ENCODE measurements around the gene MRPS23.

DNA sequence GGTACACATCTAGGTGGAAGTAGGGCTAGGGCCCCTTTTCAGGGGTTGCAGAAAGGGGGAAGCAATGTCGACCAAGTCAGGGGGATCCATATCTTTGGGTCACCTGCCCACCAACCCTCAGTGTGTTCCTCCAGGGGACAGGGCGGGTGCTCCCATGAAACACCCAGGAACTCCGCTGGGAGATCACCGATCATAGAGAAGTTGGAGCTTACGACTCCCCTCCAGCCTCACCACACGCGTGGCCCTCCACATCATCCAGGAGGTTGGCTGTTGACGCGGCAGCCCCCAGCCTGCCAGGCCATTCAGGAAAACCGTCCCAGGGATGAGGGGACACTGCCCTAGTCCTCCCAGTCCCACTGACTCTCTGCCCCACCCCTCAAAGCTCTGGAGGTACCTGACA lies 17.3 kb upstream of the MRPS23 start:
- TF ChIP-seq POLR2A (IDR thresholded peaks at IDR 0.05): no peak
- no peak for TF ChIP-seq CTCF (IDR thresholded peaks at IDR 0.05)
